ENCODE measurements around the gene GRWD1. TPM values are rescaled to one million over a fixed set of nuclear protein-coding genes. Genes with fewer than 3 reads are reported as not detected.

GRWD1 gene
- total and polyA plus RNA-seq, 2 of the 4 experiments (the other 2 are of a cell fraction), result 22.0 to 22.5 TPM

GRCh38 chr19:48469289-48469881 lies 23.6 kb downstream of the GRWD1 start, which contains the start of gene CYTH2:
CYTH2 (plus strand) TSS chr19:48469369; CDS start chr19:48469508, 139 bp downstream.
- Histone ChIP-seq H3K4me3 (ENCODE audit: insufficient read depth, low read depth, low read length) (peak within 1 kb of the TSS; percentile 68), H4K91ac (ENCODE audit: insufficient read depth, low read depth, low read length) (peak within 1 kb of the TSS; percentile 85), H3K9me1 (ENCODE audit: insufficient read depth, low read length) (peaks cover 15% of the 10 kb centered on the region), H3K36me3 (ENCODE audit: control insufficient read depth, insufficient read depth, low read length) (peaks cover 41% of the 10 kb centered on the region), H2AFZ (replicated peaks; ENCODE audit: low read length, poor library complexity) (peak within 1 kb of the TSS; percentile 94), H3K9me3 (ENCODE audit: control insufficient read depth, insufficient read depth, low read length) (no peaks in the 10 kb centered on the region), H4K20me1 (ENCODE audit: insufficient read depth, low read length) (peaks cover 44% of the 10 kb centered on the region), H2AK5ac (ENCODE audit: low read depth, low read length) (peak within 1 kb of the TSS; percentile 89), H2BK5ac (ENCODE audit: low read depth, low read length, poor library complexity, severe bottlenecking) (peak within 1 kb of the TSS; percentile 84), H3K23ac (ENCODE audit: low read depth, low read length) (peak within 1 kb of the TSS; percentile 71), H3K14ac (replicated peaks; ENCODE audit: low read depth, low read length) (peak within 1 kb of the TSS; percentile 93), H3K79me1 (ENCODE audit: low read depth in 1 of 2, low read length in 2 of 2) (peaks cover 27 to 47% of the 10 kb centered on the region in 2 experiments), H3K27me3 (ENCODE audit: control insufficient read depth, insufficient read depth, low read length) (no peaks in the 10 kb centered on the region), H3K27ac (ENCODE audit: insufficient read depth, low read length) (peak within 1 kb of the TSS; percentile 90), H3K4ac (ENCODE audit: low read depth, low read length) (peak within 1 kb of the TSS; percentile 83), H4K5ac (ENCODE audit: low read depth, low read length) (peak within 1 kb of the TSS; percentile 43; the same call in 1 of the 2 replicates), H4K8ac (ENCODE audit: low read depth in 2 of 2, low read length in 2 of 2) (peak within 1 kb of the TSS; percentile 79 to 95), H3K18ac (ENCODE audit: low read depth, low read length) (peak within 1 kb of the TSS; percentile 49; the same call in 1 of the 2 replicates), H3K9ac (ENCODE audit: low read depth, low read length) (peak within 1 kb of the TSS; percentile 91), H3K4me2 (ENCODE audit: low read depth, low read length) (peak within 1 kb of the TSS; percentile 89), H2BK20ac (ENCODE audit: low read depth, low read length) (no peak within 1 kb of the TSS), H2BK120ac (ENCODE audit: low read depth, low read length) (peak within 1 kb of the TSS; percentile 52; the same call in 1 of the 2 replicates), H3K4me1 (ENCODE audit: control insufficient read depth, insufficient read depth, low read length) (no peaks in the 10 kb centered on the region; the same call in 1 of the 2 replicates), H2BK15ac (ENCODE audit: low read depth, low read length) (no peak within 1 kb of the TSS), H2AK9ac (replicated peaks; ENCODE audit: low read depth, low read length, poor library complexity) (peak within 1 kb of the TSS; percentile 99), H3K56ac (ENCODE audit: extremely low read depth, insufficient read depth, low read length) (peak within 1 kb of the TSS; percentile 82)
- in situ Hi-C loops (cut with MboI; ENCODE audit: low sequenced_read_pairs) (no loop called here), dilution Hi-C loops (cut with HindIII; ENCODE audit: low sequenced_read_pairs, unreplicated experiment) (no loop called here), intact Hi-C loops (cut with micrococcal nuclease) (no loop called here)
- CTCF ChIA-PET, result interaction anchor here (0.7 to 1.1 kb wide), 2 partner anchors 20 to 115 kb away, joined by 3 to 4 read pairs; no protein-coding TSS in a partner anchor
- no peak for TF ChIP-seq SMC3 (IDR thresholded peaks at IDR 0.05; ENCODE audit: low read depth, low read length)
- TF ChIP-seq CHD1 (IDR thresholded peaks at IDR 0.05; ENCODE audit: low read depth, low read length), result peak; percentile 96
- no peak for TF ChIP-seq MXI1 (IDR thresholded peaks at IDR 0.05; ENCODE audit: borderline replicate concordance, low read depth, low read length)
- no peak for TF ChIP-seq MAFK (IDR thresholded peaks at IDR 0.05; ENCODE audit: low read depth, low read length)
- TF ChIP-seq RAD21 (IDR thresholded peaks at IDR 0.05; ENCODE audit: low read length), result no peak
- no peak for TF ChIP-seq CEBPB (IDR thresholded peaks at IDR 0.05; ENCODE audit: low read depth, low read length)
- peak; percentile 99 for TF ChIP-seq POLR2A (IDR thresholded peaks at IDR 0.05; ENCODE audit: low read depth, low read length)
- TF ChIP-seq BHLHE40 (IDR thresholded peaks at IDR 0.05; ENCODE audit: low read depth, low read length), result peak; percentile 41; the same call in 1 of the 2 replicates
- TF ChIP-seq MAZ (IDR thresholded peaks at IDR 0.05; ENCODE audit: borderline replicate concordance, low read depth, low read length), result peak; percentile 88
- peak; percentile 74 for DNase-seq
- BruUV-seq (replicated peaks), result no TSS peak
- POLR2A ChIA-PET (ENCODE audit: unreplicated experiment), result no interaction called here
- ATAC-seq (ENCODE audit: low read depth), result peak; percentile 76
- 0% methylated on average over 21 of the region's 66 CpGs; no CpG with 5 or more reads in 1 of the 2 experiments for WGBS, 2 experiments (ENCODE audit: extremely low coverage in 2 of 2, insufficient read length in 1 of 2)
